Adrenal gland (tissue), 12 donors: Measurements from ENCODE around the gene CNGB1. TPM values are rescaled to one million over a fixed set of nuclear protein-coding genes. Genes with fewer than 3 reads are reported as not detected.

Experiments used
- DNase-seq, 7 donors: peaks; one replicate each; pipeline ENCODE4 v3.0.0-alpha.2; 2019 to 2020
- H3K27ac ChIP-seq, 5 donors: fragments of 200-600 bp; sonication (generic) in 4 of 5; 1 replicate in 3 of 5; 2 replicates in 2 of 5; pipeline versions ENCODE4 v1.5.1 to v1.8.0; 2016 to 2020; ENCODE audit warnings: mild to moderate bottlenecking in 1 of 5
- H3K27me3 ChIP-seq: fragments of 200-600 bp; 2 replicates; pipeline ENCODE4 v1.8.0; 2021
- H3K36me3 ChIP-seq, 2 donors: fragments of 200-600 bp; replicated peaks in 1 of 2; 1 replicate in 1 of 2; 2 replicates in 1 of 2; pipeline versions ENCODE4 v1.5.1 to v1.8.0; 2018 to 2022
- H3K4me1 ChIP-seq, 2 donors: fragments of 200-600 bp; replicated peaks in 1 of 2; 1 replicate in 1 of 2; 2 replicates in 1 of 2; pipeline versions ENCODE4 v1.5.1 to v1.8.0; 2018 to 2021
- H3K4me3 ChIP-seq, 4 donors: fragments of 200-600 bp; sonication (generic) in 3 of 4; one replicate each; pipeline ENCODE4 v1.5.1; 2016 to 2018
- H3K9me3 ChIP-seq, 3 donors: fragments of 200-600 bp; sonication (generic) in 1 of 3; replicated peaks in 1 of 3; 1 replicate in 2 of 3; 2 replicates in 1 of 3; pipeline versions ENCODE4 v1.5.1 to v1.8.0; 2016 to 2021
- POLR2A ChIP-seq, 2 donors: fragments of 450-650 bp; IDR thresholded peaks; one replicate each; pipeline ENCODE4 v1.6.1; 2017; ENCODE audit warnings: antibody characterized with exemption in 2 of 2, mild to moderate bottlenecking in 2 of 2, moderate library complexity in 1 of 2
- WGBS, 4 donors: extraction: QIAGEN DNeasy Blood & Tissue Kit in 2 of 4; methylation state at CpG; one replicate each; pipeline versions ENCODE4 v1.1.5 to v1.1.7; 2013 to 2017; 5-methylcytosine and 5-hydroxymethylcytosine counted together
- intact Hi-C, 2 donors: fragments of 100-400 bp; cut with DNase I; formaldehyde crosslinking; loops; one replicate each; pipeline versions ENCODE4 v1.14.1 to v1.15.0; 2022 to 2023
- polyA plus RNA-seq, 3 donors: library from polyadenylated mRNA; stranded (reverse); fragments of 200-250 nt in 2 of 3; fragments of 350-450 nt in 1 of 3; fragmentation: Illumina TruSeq in 1 of 3; extraction: RNeasy Lipid Tissue Mini Kit (QIAGEN cat#74804) in 1 of 3; gene quantifications; one replicate each; pipeline ENCODE4 v1.2.3, GENCODE V29; 2013 to 2014
- total RNA-seq, 9 donors: library from RNA; depleted of rRNA in 4 of 9; stranded (reverse); fragments of >200 nt in 4 of 9; fragments of 120-200 nt in 1 of 9; fragmentation: NEBNext Ultra II Directional in 1 of 9; extraction: Animal tissue kit (Norgen Biotek cat#: 25700) in 1 of 9; gene quantifications; one replicate each; pipeline versions ENCODE4 v1.1.0 to v1.2.4, GENCODE V29; 2013 to 2023
- TF ChIP-seq, protein P1 (sequence below), 6 experiments: fragments of 450-650 bp in 4 of 6; fragments of 200-600 bp in 2 of 6; sonication (generic) in 1 of 6; IDR thresholded peaks; 1 replicate in 5 of 6; 2 replicates in 1 of 6; pipeline versions ENCODE4 v1.5.1 to v1.8.0; 2016 to 2021; ENCODE audit warnings: antibody characterized with exemption in 6 of 6, mild to moderate bottlenecking in 2 of 6, moderate library complexity in 1 of 6
- donor health status: healthy with polysubstance abuse.
- donor health status: Bipolar disorder and iron deficiency.
- donor health status: DM: yes; HTN: yes; CAD: no.
- donor health status: DM: no; HTN: no; CAD: no.
- donor health status: DM: no; HTN: no; CAD: no.
- donor health status: DM: yes; HTN: yes; CAD: no.

Gene CNGB1
- total and polyA plus RNA-seq, 12 donors = 0.67 to 2.4 (median 1.5) TPM; not detected in 5

DNA sequence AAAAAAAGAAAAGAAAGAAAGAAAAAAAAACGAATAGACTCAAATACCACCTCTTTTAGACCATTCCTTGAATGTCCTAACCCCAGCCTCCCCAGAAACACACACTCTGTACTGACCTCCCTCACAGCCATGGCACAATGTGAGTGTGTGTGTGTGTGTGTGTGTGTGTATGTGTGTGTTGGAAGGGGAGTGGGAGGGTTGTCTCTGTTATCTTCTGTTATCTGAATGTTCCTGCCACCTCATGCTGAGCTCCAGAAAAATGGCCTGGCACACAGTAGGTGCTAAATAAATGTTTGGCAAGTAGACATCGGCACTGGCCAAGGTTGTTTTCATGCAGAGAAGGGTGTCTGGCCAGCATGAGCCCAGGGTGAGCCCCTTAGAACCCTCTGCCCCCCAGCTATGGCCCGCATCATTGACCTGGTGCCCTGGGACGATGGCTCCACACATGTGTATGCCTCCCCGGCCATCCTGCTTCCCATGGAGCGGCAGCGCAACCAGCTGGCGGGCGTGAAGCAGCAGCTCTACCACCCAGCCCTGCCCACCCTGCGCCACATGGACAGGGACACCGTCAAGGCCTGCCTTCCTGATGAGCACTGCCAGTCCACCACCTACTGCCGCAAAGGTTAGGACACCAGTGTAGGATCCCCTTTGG is 6.6 kb upstream of the CNGB1 start:
- intact Hi-C loops = no loop called here
- H3K27me3 ChIP-seq = no peaks in the 10 kb centered on the region
- no peak for DNase-seq
- TF ChIP-seq, protein P1, sequence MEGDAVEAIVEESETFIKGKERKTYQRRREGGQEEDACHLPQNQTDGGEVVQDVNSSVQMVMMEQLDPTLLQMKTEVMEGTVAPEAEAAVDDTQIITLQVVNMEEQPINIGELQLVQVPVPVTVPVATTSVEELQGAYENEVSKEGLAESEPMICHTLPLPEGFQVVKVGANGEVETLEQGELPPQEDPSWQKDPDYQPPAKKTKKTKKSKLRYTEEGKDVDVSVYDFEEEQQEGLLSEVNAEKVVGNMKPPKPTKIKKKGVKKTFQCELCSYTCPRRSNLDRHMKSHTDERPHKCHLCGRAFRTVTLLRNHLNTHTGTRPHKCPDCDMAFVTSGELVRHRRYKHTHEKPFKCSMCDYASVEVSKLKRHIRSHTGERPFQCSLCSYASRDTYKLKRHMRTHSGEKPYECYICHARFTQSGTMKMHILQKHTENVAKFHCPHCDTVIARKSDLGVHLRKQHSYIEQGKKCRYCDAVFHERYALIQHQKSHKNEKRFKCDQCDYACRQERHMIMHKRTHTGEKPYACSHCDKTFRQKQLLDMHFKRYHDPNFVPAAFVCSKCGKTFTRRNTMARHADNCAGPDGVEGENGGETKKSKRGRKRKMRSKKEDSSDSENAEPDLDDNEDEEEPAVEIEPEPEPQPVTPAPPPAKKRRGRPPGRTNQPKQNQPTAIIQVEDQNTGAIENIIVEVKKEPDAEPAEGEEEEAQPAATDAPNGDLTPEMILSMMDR (IDR thresholded peaks at IDR 0.05) = no peak
- no peak for TF ChIP-seq POLR2A (IDR thresholded peaks at IDR 0.05)
- no peaks in the 10 kb centered on the region for H3K9me3 ChIP-seq
- 81 to 89% (median 84%) methylated on average over 3 to 12 of the region's 12 CpGs for WGBS, 4 donors
- H3K4me1 ChIP-seq = no peaks in the 10 kb centered on the region
- H3K27ac ChIP-seq = no peak overlapping the region
- no peak overlapping the region for H3K4me3 ChIP-seq
- H3K36me3 ChIP-seq = no peaks in the 10 kb centered on the region

DNA sequence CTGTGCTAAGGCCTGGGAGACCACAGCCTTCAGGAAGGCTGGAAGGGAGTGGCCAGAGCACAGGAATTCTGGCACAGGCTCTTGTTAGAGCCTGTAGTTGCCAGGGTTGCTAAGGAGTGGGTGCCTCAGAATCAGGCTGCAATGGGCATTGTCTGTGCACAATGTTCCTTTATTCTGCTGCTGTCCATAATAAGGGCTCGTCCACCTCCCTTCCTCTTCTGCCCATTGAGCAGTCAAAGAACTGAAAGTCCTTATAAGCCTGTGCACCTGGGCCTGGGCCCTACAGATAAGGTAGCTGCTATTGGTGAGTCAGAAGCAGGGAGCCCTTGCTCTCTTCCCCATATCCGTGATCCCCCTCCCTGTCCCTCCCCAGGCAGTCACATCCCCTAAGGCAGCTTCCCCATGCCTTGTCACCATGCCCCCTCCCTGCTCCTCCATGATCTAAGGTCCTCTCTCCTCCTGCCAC is 5.4 kb upstream of the CNGB1 start:
- Histone ChIP-seq H3K9me3 (no peaks in the 10 kb centered on the region), H3K4me1 (no peaks in the 10 kb centered on the region), H3K4me3 (no peak overlapping the region), H3K27ac (no peak overlapping the region), H3K36me3 (no peaks in the 10 kb centered on the region), H3K27me3 (no peaks in the 10 kb centered on the region)
- WGBS, 4 donors = 71 to 82% (median 76%) methylated on average over 2 of the region's 2 CpGs
- intact Hi-C loops = no loop called here
- DNase-seq = no peak
- TF ChIP-seq POLR2A (IDR thresholded peaks at IDR 0.05) = no peak
- TF ChIP-seq, protein P1 (IDR thresholded peaks at IDR 0.05) = no peak

DNA sequence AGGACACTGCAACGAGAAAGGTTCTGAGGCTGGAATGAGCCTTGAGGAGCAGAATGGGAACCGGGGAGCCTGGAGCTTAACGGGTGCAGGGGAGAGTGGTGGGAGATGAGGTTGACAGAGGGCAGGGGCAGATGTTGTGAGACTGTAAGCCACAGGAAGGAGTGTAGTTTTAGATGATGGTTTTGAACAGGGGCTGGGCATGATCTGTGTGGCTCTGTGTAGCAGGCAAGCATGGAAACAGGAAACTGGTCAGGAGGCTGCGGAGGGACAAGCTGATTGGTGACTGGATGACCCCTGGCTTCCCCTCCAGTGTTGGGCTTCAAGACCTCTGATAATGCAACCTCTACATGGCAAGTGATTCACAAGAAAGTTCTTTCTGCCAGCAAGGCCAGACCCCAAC is 1.4 kb upstream of the CNGB1 start:
- H3K27me3 ChIP-seq = no peaks in the 10 kb centered on the region
- WGBS, 4 donors = 58 to 68% (median 64%) methylated on average over 4 of the region's 4 CpGs
- H3K27ac ChIP-seq = no peak overlapping the region
- no peaks in the 10 kb centered on the region for H3K9me3 ChIP-seq
- no peak overlapping the region for H3K4me3 ChIP-seq
- H3K4me1 ChIP-seq = no peaks in the 10 kb centered on the region
- no peak for TF ChIP-seq POLR2A (IDR thresholded peaks at IDR 0.05)
- TF ChIP-seq, protein P1 (IDR thresholded peaks at IDR 0.05) = no peak
- intact Hi-C loops = no loop called here
- DNase-seq = no peak
- no peaks in the 10 kb centered on the region for H3K36me3 ChIP-seq

GRCh38 chr16:57971848-57972247 is 920 bp upstream of the CNGB1 start:
- DNase-seq = no peak
- Histone ChIP-seq H3K9me3 (no peaks in the 10 kb centered on the region), H3K36me3 (no peaks in the 10 kb centered on the region), H3K27ac (no peak overlapping the region), H3K4me3 (no peak overlapping the region), H3K4me1 (no peaks in the 10 kb centered on the region), H3K27me3 (no peaks in the 10 kb centered on the region)
- intact Hi-C loops = no loop called here
- TF ChIP-seq, protein P1 (IDR thresholded peaks at IDR 0.05) = no peak
- TF ChIP-seq POLR2A (IDR thresholded peaks at IDR 0.05) = no peak
- WGBS, 4 donors = 83 to 89% (median 84%) methylated on average over 1 of the region's 1 CpG
